CD4-positive, alpha-beta T cell treated with Interleukin-21 for 1 hour (primary cell): ENCODE results near the gene KIF4B.
A peak's percentile ranks its signal among the peaks of the same experiment; 100 is the strongest.
"Not testable (repeated sequence)": the region's sequence is repeated elsewhere in the genome, so short reads cannot be mapped to it uniquely, and the experiment has no call there.

Experiments
- DNase-seq: peaks from one replicate; pipeline ENCODE4 v3.0.0-alpha.2; 2020

The KIF4B gene, protein sequence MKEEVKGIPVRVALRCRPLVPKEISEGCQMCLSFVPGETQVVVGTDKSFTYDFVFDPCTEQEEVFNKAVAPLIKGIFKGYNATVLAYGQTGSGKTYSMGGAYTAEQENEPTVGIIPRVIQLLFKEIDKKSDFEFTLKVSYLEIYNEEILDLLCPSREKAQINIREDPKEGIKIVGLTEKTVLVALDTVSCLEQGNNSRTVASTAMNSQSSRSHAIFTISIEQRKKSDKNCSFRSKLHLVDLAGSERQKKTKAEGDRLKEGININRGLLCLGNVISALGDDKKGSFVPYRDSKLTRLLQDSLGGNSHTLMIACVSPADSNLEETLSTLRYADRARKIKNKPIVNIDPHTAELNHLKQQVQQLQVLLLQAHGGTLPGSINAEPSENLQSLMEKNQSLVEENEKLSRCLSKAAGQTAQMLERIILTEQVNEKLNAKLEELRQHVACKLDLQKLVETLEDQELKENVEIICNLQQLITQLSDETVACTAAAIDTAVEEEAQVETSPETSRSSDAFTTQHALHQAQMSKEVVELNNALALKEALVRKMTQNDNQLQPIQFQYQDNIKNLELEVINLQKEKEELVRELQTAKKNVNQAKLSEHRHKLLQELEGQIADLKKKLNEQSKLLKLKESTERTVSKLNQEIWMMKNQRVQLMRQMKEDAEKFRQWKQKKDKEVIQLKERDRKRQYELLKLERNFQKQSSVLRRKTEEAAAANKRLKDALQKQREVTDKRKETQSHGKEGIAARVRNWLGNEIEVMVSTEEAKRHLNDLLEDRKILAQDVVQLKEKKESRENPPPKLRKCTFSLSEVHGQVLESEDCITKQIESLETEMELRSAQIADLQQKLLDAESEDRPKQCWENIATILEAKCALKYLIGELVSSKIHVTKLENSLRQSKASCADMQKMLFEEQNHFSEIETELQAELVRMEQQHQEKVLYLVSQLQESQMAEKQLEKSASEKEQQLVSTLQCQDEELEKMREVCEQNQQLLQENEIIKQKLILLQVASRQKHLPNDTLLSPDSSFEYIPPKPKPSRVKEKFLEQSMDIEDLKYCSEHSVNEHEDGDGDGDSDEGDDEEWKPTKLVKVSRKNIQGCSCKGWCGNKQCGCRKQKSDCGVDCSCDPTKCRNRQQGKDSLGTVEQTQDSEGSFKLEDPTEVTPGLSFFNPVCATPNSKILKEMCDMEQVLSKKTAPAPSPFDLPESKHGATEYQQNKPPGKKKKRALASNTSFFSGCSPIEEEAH

DNA sequence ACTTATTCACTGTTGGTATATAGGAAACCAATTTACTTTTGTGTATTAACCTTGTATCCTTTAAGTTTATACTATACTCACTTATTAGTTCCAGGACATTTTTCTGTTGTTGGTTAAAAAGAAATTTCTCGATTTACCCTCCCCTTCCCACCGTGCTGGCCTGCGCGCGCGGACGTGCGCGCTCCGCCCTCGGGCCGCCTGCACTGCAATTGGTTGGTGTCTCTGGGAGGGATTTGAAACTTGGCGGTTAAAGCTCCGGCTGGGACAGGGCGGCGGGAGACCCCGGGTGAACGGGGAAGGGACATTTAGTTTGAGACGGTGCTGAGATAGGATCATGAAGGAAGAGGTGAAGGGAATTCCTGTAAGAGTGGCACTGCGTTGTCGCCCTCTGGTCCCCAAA is at the start of gene KIF4B:
Gene KIF4B, plus strand, starts transcription at position 230 of the 400 bp plus-strand sequence. Its CDS starts 105 bp downstream, at position 335.
- no peak for DNase-seq

- no peak for DNase-seq
Measured at GRCh38 chr5:154966081-154966841, 47.3 kb upstream of the KIF4B start.

DNA sequence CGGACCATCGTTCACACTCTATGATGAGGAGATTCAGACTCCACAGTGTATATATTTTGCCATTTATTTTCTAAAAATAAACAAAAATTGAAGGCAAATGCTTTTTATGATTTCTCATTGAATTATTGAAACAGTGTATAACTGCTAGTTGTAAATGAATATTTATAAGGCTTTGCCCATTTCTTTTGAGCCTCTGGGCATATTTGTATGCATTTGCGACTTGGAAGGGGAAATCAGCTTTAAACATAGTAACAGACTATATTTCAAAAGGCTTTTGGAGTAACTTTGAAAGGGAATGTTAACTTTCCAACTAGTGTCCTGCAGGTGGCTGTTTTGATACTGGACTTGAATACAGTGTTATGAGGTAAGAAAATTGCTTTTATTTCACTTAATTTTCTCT is 46.7 kb upstream of the KIF4B start:
- DNase-seq: no peak

GRCh38 chr5:154967421-154968024 is 46.0 kb upstream of the KIF4B start:
- no peak for DNase-seq

- no peak for DNase-seq
Measured at GRCh38 chr5:154968953-154969352, 44.6 kb upstream of the KIF4B start.

GRCh38 chr5:154970759-154971158 is 42.8 kb upstream of the KIF4B start:
- DNase-seq: no peak

DNA sequence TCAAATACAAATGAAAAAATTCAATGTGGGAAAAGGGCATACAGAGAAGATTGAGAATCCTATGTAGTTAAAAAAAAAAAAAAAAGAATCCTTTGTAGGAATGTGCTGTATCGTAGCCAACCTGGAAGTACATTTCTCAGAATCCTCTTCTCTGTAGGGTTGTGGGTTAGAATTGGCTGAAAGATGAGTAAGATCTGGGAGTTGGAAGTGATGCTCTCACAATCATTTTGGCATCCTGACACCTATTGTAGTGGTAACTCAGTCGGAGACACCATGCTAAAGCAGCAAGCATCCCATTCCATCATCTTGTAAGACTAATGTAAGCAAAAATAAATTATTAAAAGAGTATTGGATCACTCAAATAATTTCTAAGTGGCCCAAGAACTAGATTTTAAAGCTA is 42.1 kb upstream of the KIF4B start:
- no peak for DNase-seq

DNA sequence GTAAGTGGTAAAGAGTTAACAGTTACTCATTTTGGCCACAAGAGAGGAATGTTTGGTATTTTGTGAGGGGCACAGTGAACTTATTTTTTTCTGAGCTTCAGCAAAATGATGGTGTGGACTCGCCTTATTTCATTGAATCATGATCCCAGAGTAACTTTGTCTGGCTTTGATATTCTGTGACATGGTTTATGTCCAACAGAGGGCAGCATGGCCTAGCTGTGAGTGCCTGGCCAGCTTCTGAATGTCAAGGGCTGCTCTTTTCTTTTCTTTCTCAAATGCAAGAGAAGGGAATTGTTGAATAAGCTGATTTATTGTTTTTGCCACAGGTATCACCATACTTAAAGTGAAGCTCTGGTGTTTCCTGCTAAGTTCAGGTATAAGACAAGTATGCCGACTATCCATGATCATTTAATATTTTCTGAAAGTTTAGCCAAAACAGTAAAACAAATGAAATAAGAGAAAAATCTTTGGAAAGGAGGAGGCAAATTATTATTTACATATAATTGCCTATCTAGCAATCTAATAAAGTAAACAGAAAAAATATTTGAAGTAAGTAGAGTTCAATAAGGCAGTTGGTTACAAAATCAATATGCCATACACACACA is 41.0 kb upstream of the KIF4B start:
- no peak for DNase-seq

GRCh38 chr5:154976082-154976481 is 37.5 kb upstream of the KIF4B start:
- DNase-seq: not testable (repeated sequence)

DNA sequence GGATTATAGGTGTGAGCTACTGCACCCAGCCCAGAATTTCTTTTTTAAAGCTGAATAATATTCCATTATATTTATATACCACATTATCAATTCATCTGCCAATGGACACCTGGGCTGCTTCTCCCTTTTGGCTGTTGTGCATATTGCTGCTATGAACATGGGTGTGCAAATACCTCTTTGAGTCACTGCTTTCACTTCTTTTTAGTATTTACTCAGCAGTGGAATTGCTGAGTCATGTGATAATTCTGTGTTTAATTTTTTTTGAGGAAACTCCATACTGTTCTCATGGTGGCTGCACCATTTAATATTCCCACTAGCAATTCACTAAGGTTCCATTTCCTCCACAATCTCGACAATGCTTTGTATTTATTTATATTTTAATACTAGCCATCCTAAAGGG is 36.1 kb upstream of the KIF4B start:
- no peak for DNase-seq

DNA sequence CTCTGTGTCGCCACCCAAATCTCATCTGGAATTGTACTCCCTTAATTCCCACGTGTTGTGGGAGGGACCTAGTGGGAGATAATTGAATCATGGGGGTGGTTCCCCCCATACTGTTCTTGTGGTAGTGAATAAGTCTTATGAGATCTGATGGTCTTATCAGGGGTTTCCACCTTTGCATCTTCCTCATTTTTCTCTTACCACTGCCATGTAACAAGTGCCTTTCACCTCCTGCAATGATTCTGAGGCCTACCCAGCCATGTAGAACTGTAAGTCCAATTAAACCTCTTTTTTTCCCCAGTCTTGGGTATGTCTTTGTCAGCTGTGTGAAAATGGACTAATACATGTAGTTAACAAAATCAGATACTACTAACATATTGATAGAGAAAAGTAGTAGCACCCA is 35.3 kb upstream of the KIF4B start:
- not testable (repeated sequence) for DNase-seq

GRCh38 chr5:154984946-154985516 is 28.5 kb upstream of the KIF4B start:
- no peak for DNase-seq

GRCh38 chr5:154986151-154986550 is 27.4 kb upstream of the KIF4B start:
- DNase-seq: no peak

- no peak for DNase-seq
Measured at GRCh38 chr5:154989626-154990025, 23.9 kb upstream of the KIF4B start.

GRCh38 chr5:154993461-154993860 is 20.1 kb upstream of the KIF4B start:
- no peak for DNase-seq

- DNase-seq: no peak
Measured at GRCh38 chr5:154995679-154996078, 17.9 kb upstream of the KIF4B start.

GRCh38 chr5:154997746-154998145 is 15.8 kb upstream of the KIF4B start:
- DNase-seq: no peak

- DNase-seq: no peak
Measured at GRCh38 chr5:154999865-155000264, 13.7 kb upstream of the KIF4B start.

GRCh38 chr5:155001523-155001922 is 12.0 kb upstream of the KIF4B start:
- no peak for DNase-seq

GRCh38 chr5:155002722-155003121 is 10.8 kb upstream of the KIF4B start:
- DNase-seq: not testable (repeated sequence)

DNA sequence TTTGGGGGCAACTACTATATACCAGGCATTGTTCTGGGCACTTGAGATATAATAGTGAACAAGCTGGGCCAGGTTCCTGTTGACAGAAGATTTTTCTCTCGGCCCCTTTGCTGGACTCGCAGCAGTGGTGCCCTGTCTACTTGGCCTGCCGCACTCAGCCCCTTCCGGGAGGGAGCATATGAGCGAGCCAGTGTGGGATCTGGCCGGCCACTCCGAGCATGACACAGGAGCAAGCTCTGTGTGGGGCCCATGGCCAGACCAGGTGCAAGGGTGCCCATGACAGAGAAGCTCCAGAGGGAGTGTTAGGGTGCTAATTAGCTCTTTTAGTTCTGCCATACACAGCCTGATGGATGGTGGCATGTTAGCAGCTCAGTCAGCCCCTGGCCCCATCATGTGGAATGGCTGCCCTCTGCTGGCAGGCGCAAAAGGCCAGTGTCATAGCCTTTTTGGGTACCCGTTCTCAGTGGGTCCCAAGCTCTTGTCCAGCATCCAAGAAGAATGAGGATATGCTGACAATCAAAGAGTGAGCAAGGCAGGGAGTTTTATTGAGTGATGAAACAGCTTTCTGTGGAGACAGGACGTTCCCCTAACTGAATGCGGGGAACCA is 9.3 kb upstream of the KIF4B start:
- DNase-seq: peak; percentile 13
